NOMO-1 treated with DMSO at 0.1 percent for 48 hours (cell line): Measurements from ENCODE around the gene SH3BGRL.
"Not testable (repeated sequence)": the region's sequence is repeated elsewhere in the genome, so short reads cannot be mapped to it uniquely, and the experiment has no call there.

ENCODE experiments used
- DNase-seq: peaks from one replicate; lab custom pipeline; 2025; ENCODE audit not compliant: unreplicated experiment; lab: John Stamatoyannopoulos, UW

Gene SH3BGRL

GRCh38 chrX:81259020-81259713 lies 57.3 kb downstream of the SH3BGRL start:
- DNase-seq = no peak

GRCh38 chrX:81259714-81260395 lies 58.0 kb downstream of the SH3BGRL start:
- no peak for DNase-seq

- no peak for DNase-seq
These were observed 59.7 kb downstream of the SH3BGRL start for GRCh38 chrX:81261576-81261975.

- no peak for DNase-seq
These were observed 61.2 kb downstream of the SH3BGRL start for GRCh38 chrX:81263059-81263458.

- no peak for DNase-seq
These were observed 76.7 kb downstream of the SH3BGRL start for GRCh38 chrX:81278616-81279015.

GRCh38 chrX:81280148-81280547 lies 78.2 kb downstream of the SH3BGRL start:
- DNase-seq = no peak

- no peak for DNase-seq
These were observed 84.2 kb downstream of the SH3BGRL start for GRCh38 chrX:81286075-81286474.

GRCh38 chrX:81286608-81287007 lies 84.7 kb downstream of the SH3BGRL start:
- no peak for DNase-seq

- no peak for DNase-seq
These were observed 90.1 kb downstream of the SH3BGRL start for GRCh38 chrX:81291996-81292395.

- DNase-seq = no peak
These were observed 92.2 kb downstream of the SH3BGRL start for GRCh38 chrX:81294101-81294500.

GRCh38 chrX:81301877-81302276 lies 100.0 kb downstream of the SH3BGRL start:
- DNase-seq = no peak

GRCh38 chrX:81304563-81304962 lies 102.7 kb downstream of the SH3BGRL start:
- no peak for DNase-seq

GRCh38 chrX:81305240-81305639 lies 103.3 kb downstream of the SH3BGRL start:
- no peak for DNase-seq

- DNase-seq = peak; percentile 2
These were observed 106.4 kb downstream of the SH3BGRL start for GRCh38 chrX:81308086-81308829.

GRCh38 chrX:81316163-81316562 lies 114.3 kb downstream of the SH3BGRL start:
- DNase-seq = no peak

GRCh38 chrX:81331653-81332052 lies 129.8 kb downstream of the SH3BGRL start:
- peak; percentile 11 for DNase-seq

- no peak for DNase-seq
These were observed 134.7 kb downstream of the SH3BGRL start for GRCh38 chrX:81336455-81337152.

- no peak for DNase-seq
These were observed 135.9 kb downstream of the SH3BGRL start for GRCh38 chrX:81337805-81338204.

GRCh38 chrX:81338924-81339323 lies 137.0 kb downstream of the SH3BGRL start:
- DNase-seq = no peak

GRCh38 chrX:81345296-81345695 lies 143.4 kb downstream of the SH3BGRL start:
- DNase-seq = not testable (repeated sequence)
